Amygdala (tissue), 56 donors: ENCODE data around the gene ANKLE2.

Source experiments
- DNase-seq, 56 donors: peaks; one replicate each; lab custom pipeline; 2025; lab: John Stamatoyannopoulos, UW

The ANKLE2 gene

GRCh38 chr12:132723764-132724140 lies 37.9 kb downstream of the ANKLE2 start:
- no peak for DNase-seq

GRCh38 chr12:132723015-132723763 lies 38.4 kb downstream of the ANKLE2 start:
- DNase-seq = no peak

GRCh38 chr12:132720606-132721345 lies 40.9 kb downstream of the ANKLE2 start:
- no peak for DNase-seq

GRCh38 chr12:132719954-132720324 lies 41.7 kb downstream of the ANKLE2 start:
- DNase-seq = no peak

GRCh38 chr12:132719141-132719953 lies 42.3 kb downstream of the ANKLE2 start:
- DNase-seq = no peak

GRCh38 chr12:132718644-132719043 lies 43.0 kb downstream of the ANKLE2 start:
- no peak for DNase-seq

- no peak for DNase-seq
Measured at GRCh38 chr12:132717531-132718387, 43.9 kb downstream of the ANKLE2 start.

- DNase-seq = no peak
Measured at GRCh38 chr12:132717011-132717410, 44.6 kb downstream of the ANKLE2 start.

- DNase-seq = no peak
Measured at GRCh38 chr12:132716356-132716755, 45.3 kb downstream of the ANKLE2 start.

- no peak for DNase-seq
Measured at GRCh38 chr12:132715874-132716273, 45.8 kb downstream of the ANKLE2 start.

- no peak for DNase-seq
Measured at GRCh38 chr12:132713123-132713522, 48.5 kb downstream of the ANKLE2 start.

GRCh38 chr12:132711080-132711843 lies 50.4 kb downstream of the ANKLE2 start:
- DNase-seq = peak in 1 of 56 donors; percentile 51

- peak in 52 of 56 donors; percentile 20 to 86 (median 62) for DNase-seq
Measured at GRCh38 chr12:132710405-132711079, 51.1 kb downstream of the ANKLE2 start, which contains the start of gene PGAM5. TSS of gene PGAM5 (plus strand) at chr12:132710842. CDS start at chr12:132710877, 35 bp downstream.

- peak in 6 of 56 donors; percentile 23 to 56 (median 36) for DNase-seq
Measured at GRCh38 chr12:132710043-132710404, 51.6 kb downstream of the ANKLE2 start.

GRCh38 chr12:132708150-132708549 lies 53.5 kb downstream of the ANKLE2 start:
- DNase-seq = no peak

GRCh38 chr12:132707241-132707640 lies 54.4 kb downstream of the ANKLE2 start:
- no peak for DNase-seq

GRCh38 chr12:132703641-132704040 lies 58.0 kb downstream of the ANKLE2 start:
- DNase-seq = no peak

- DNase-seq = no peak
Measured at GRCh38 chr12:132702640-132703039, 59.0 kb downstream of the ANKLE2 start.
